Hepatocyte (in vitro differentiated cells): ENCODE results near the gene EIF2D. TPM values are rescaled to one million over a fixed set of nuclear protein-coding genes. Genes with fewer than 3 reads are reported as not detected.

ENCODE experiments used
- DNase-seq: peaks from one replicate; pipeline ENCODE4 v3.0.0-alpha.2; 2016; ENCODE audit warnings: low spot score
- H2AFZ ChIP-seq: fragments of 200-600 bp; sonication (generic); 2 replicates; pipeline ENCODE4 v1.6.0; 2016; ENCODE audit warnings: antibody characterized with exemption, mild to moderate bottlenecking
- H3K27ac ChIP-seq: fragments of 200-600 bp; sonication (generic); 2 replicates; pipeline ENCODE4 v1.5.1; 2016; ENCODE audit warnings: mild to moderate bottlenecking
- H3K27me3 ChIP-seq: fragments of 200-600 bp; sonication (generic); 2 replicates; pipeline ENCODE4 v1.6.1; 2016
- H3K36me3 ChIP-seq: fragments of 200-600 bp; sonication (generic); replicated peaks from 2 replicates; pipeline ENCODE4 v1.5.1; 2016; ENCODE audit warnings: low read depth; ENCODE audit not compliant: insufficient read depth
- H3K4me1 ChIP-seq: fragments of 200-600 bp; sonication (generic); 2 replicates; pipeline ENCODE4 v1.5.1; 2016; ENCODE audit warnings: mild to moderate bottlenecking, moderate library complexity; ENCODE audit not compliant: insufficient read depth
- H3K4me2 ChIP-seq: fragments of 200-600 bp; sonication (generic); 2 replicates; pipeline ENCODE4 v1.6.0; 2016
- H3K4me3 ChIP-seq: fragments of 200-600 bp; sonication (generic); 2 replicates; pipeline ENCODE4 v1.5.1; 2016; ENCODE audit warnings: mild to moderate bottlenecking
- H3K79me2 ChIP-seq: fragments of 200-600 bp; sonication (generic); 2 replicates; pipeline ENCODE4 v1.6.0; 2017; ENCODE audit warnings: mild to moderate bottlenecking
- H3K9me2 ChIP-seq: fragments of 200-600 bp; sonication (generic); replicated peaks from 2 replicates; pipeline ENCODE4 v1.6.0; 2017; ENCODE audit warnings: mild to moderate bottlenecking; ENCODE audit not compliant: insufficient read depth
- H3K9me3 ChIP-seq: fragments of 200-600 bp; sonication (generic); 2 replicates; pipeline ENCODE4 v1.5.1; 2016; ENCODE audit warnings: low read depth, mild to moderate bottlenecking
- H4K20me1 ChIP-seq: fragments of 200-600 bp; sonication (generic); 2 replicates; pipeline ENCODE4 v1.6.0; 2016; ENCODE audit warnings: mild to moderate bottlenecking; ENCODE audit not compliant: insufficient read depth, poor library complexity, severe bottlenecking
- EZH2 ChIP-seq: fragments of 200-600 bp; sonication (generic); IDR thresholded peaks from 2 replicates; pipeline ENCODE4 v1.6.1; 2016; ENCODE audit warnings: antibody characterized with exemption, mild to moderate bottlenecking, borderline replicate concordance
- EZH2phosphoT487 ChIP-seq: fragments of 200-600 bp; sonication (generic); IDR thresholded peaks from one replicate; pipeline ENCODE4 v1.6.1; 2018; ENCODE audit warnings: antibody characterized with exemption, mild to moderate bottlenecking, low read depth, moderate library complexity; ENCODE audit not compliant: unreplicated experiment, severe bottlenecking
- WGBS: methylation state at CpG from one replicate; pipeline ENCODE4 v1.1.6; 2016; ENCODE audit warnings: low lambda C conversion rate; ENCODE audit errors: missing lambda C conversion rate; 5-methylcytosine and 5-hydroxymethylcytosine counted together
- polyA plus RNA-seq: library from polyadenylated mRNA; unstranded; fragments of >200 nt; fragmentation: Nextera tagmentation; extraction: Ambion mirVana; gene quantifications from 2 replicates; pipeline ENCODE4 v1.2.1, GENCODE V29; 2016
- total RNA-seq: library from RNA; depleted of rRNA; stranded (reverse); fragments of >200 nt; gene quantifications from 2 replicates; pipeline ENCODE4 v1.2.3, GENCODE V29; 2014
- TF ChIP-seq, protein P1 (sequence below): fragments of 200-600 bp; sonication (generic); IDR thresholded peaks from 2 replicates; pipeline ENCODE4 v1.5.1; 2016; ENCODE audit warnings: antibody characterized with exemption, mild to moderate bottlenecking; ENCODE audit not compliant: poor library complexity

Gene EIF2D
- total and polyA plus RNA-seq, 2 experiments from 2014 or later: 27.7 to 40.4 TPM

GRCh38 chr1:206551296-206551985, 60.8 kb downstream of the EIF2D start:
- Histone ChIP-seq H3K4me1 (peaks cover 6% of the 10 kb centered on the region), H3K27me3 (peaks cover 7% of the 10 kb centered on the region), H3K9me3 (no peaks in the 10 kb centered on the region), H4K20me1 (no peaks in the 10 kb centered on the region), H3K9me2 (no peaks in the 10 kb centered on the region), H3K4me2 (no peak overlapping the region), H3K36me3 (no peaks in the 10 kb centered on the region), H2AFZ (no peak overlapping the region), H3K79me2 (no peaks in the 10 kb centered on the region), H3K27ac (no peak overlapping the region), H3K4me3 (no peak overlapping the region)
- no peak for DNase-seq
- TF ChIP-seq, protein P1, sequence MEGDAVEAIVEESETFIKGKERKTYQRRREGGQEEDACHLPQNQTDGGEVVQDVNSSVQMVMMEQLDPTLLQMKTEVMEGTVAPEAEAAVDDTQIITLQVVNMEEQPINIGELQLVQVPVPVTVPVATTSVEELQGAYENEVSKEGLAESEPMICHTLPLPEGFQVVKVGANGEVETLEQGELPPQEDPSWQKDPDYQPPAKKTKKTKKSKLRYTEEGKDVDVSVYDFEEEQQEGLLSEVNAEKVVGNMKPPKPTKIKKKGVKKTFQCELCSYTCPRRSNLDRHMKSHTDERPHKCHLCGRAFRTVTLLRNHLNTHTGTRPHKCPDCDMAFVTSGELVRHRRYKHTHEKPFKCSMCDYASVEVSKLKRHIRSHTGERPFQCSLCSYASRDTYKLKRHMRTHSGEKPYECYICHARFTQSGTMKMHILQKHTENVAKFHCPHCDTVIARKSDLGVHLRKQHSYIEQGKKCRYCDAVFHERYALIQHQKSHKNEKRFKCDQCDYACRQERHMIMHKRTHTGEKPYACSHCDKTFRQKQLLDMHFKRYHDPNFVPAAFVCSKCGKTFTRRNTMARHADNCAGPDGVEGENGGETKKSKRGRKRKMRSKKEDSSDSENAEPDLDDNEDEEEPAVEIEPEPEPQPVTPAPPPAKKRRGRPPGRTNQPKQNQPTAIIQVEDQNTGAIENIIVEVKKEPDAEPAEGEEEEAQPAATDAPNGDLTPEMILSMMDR: no peak
- TF ChIP-seq EZH2phosphoT487 (no peak), EZH2 (no peak)
- 96% methylated on average over 9 of the region's 9 CpGs for WGBS

DNA sequence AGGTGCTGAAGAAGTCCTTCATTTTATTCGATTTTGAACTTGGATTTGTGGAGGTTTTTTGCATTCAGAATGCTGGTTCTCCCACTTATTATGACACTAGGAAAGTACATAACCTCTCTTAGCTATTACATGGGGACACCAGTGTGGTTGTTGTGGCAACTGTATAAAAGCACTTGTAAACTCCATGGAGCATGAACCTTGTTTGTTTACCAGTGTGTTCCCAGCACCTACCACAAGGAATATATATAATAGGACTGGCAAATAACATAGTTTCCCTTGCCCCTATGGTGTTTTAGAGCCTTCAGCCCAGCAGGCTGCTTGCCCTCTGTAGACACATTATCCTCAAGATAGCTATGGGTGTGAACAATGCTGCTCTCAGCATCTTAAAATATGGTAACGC, 61.8 kb downstream of the EIF2D start:
- peaks cover 7% of the 10 kb centered on the region for H3K27me3 ChIP-seq
- no peaks in the 10 kb centered on the region for H3K4me1 ChIP-seq
- no peaks in the 10 kb centered on the region for H3K36me3 ChIP-seq
- TF ChIP-seq EZH2 (no peak), EZH2phosphoT487 (no peak)
- TF ChIP-seq, protein P1: no peak
- no peak overlapping the region for H2AFZ ChIP-seq
- H3K9me3 ChIP-seq: no peaks in the 10 kb centered on the region
- WGBS: 66% methylated on average over 2 of the region's 2 CpGs
- H3K27ac ChIP-seq: no peak overlapping the region
- no peak overlapping the region for H3K4me2 ChIP-seq
- no peaks in the 10 kb centered on the region for H3K79me2 ChIP-seq
- H3K4me3 ChIP-seq: no peak overlapping the region
- H3K9me2 ChIP-seq: no peaks in the 10 kb centered on the region
- H4K20me1 ChIP-seq: no peaks in the 10 kb centered on the region
- no peak for DNase-seq

DNA sequence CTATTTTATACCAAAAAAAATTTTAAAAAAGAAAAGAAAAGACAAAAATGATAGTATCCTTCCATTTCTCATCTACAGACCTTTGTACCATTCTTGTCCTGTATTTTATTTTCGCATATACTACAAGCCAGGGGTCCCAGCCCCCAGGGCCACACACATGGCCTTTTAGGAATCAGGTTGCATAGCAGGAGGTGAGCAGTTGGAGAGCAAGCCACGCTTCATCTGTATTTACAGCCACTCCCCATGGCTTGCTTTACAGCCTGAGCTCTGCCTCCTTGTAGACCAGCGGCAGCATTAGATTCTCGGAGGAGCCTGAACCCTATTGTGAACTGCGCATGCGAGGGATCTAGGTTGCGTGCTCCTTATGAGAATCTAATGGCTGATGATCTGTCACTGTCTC, 65.2 kb downstream of the EIF2D start:
- 86% methylated on average over 7 of the region's 7 CpGs for WGBS
- H2AFZ ChIP-seq: no peak overlapping the region
- H3K36me3 ChIP-seq: no peaks in the 10 kb centered on the region
- no peaks in the 10 kb centered on the region for H3K79me2 ChIP-seq
- no peak overlapping the region for H3K4me2 ChIP-seq
- no peak overlapping the region for H3K4me3 ChIP-seq
- H3K27me3 ChIP-seq: no peaks in the 10 kb centered on the region
- no peaks in the 10 kb centered on the region for H4K20me1 ChIP-seq
- H3K9me3 ChIP-seq: no peaks in the 10 kb centered on the region
- no peaks in the 10 kb centered on the region for H3K9me2 ChIP-seq
- TF ChIP-seq EZH2: no peak
- TF ChIP-seq, protein P1: no peak
- TF ChIP-seq EZH2phosphoT487: no peak
- no peaks in the 10 kb centered on the region for H3K4me1 ChIP-seq
- DNase-seq: no peak
- H3K27ac ChIP-seq: no peak overlapping the region
